ENCODE data around the gene CCNQ.

Gene CCNQ

DNA sequence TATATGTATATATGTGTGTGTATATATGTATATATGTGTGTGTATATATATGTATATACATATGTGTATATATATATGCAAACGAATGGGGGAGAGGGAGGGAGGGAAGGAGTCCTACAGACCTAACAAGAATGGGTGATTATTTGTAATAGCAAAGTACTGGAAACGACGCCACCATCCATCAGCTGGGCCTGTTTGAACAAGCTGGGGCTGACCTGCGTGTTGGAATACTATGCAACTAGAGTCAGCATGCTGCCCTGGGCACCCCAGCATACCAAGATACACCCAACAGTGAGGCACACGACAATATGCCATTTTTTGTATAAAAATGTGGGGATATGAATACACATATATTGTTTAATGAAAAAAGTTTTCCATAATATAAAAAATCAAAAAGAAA lies 21.6 kb upstream of the CCNQ start:
- H3K4me1 ChIP-seq (ENCODE audit: control insufficient read depth, low read depth, low read length): no peaks in the 10 kb centered on the region
- no peak overlapping the region for H4K8ac ChIP-seq (ENCODE audit: low read depth, low read length)
- H3K4me3 ChIP-seq (ENCODE audit: low read length): no peak overlapping the region
- no peaks in the 10 kb centered on the region for H3K27me3 ChIP-seq (ENCODE audit: insufficient read depth, low read length, poor library complexity)
- no CpG with 5 or more reads among the region's 5 CpGs for WGBS (ENCODE audit: extremely low coverage, insufficient coverage, low lambda C conversion rate)
- no peaks in the 10 kb centered on the region for H3K79me2 ChIP-seq (ENCODE audit: control insufficient read depth, insufficient read depth, low read length)
- no peak for DNase-seq
- no peak overlapping the region for H3K27ac ChIP-seq (ENCODE audit: low read depth, low read length)
- no peak overlapping the region for H3K4ac ChIP-seq (ENCODE audit: low read depth, low read length)
- H3K4me2 ChIP-seq (ENCODE audit: low read length): no peak overlapping the region
- H3K79me1 ChIP-seq (ENCODE audit: low read length): no peaks in the 10 kb centered on the region
- H2BK15ac ChIP-seq (replicated peaks; ENCODE audit: low read depth): no peak overlapping the region
- no peak overlapping the region for H3K56ac ChIP-seq (ENCODE audit: low read length)
- H2BK120ac ChIP-seq (ENCODE audit: low read depth, low read length): no peak overlapping the region
- H2BK5ac ChIP-seq (ENCODE audit: low read length): no peak overlapping the region
- H3K18ac ChIP-seq (ENCODE audit: low read length): no peak overlapping the region
- no peak overlapping the region for H3K9ac ChIP-seq (ENCODE audit: low read length)
- no peak overlapping the region for H3K23ac ChIP-seq (ENCODE audit: low read length)
- no peaks in the 10 kb centered on the region for H3K36me3 ChIP-seq (ENCODE audit: control insufficient read depth, insufficient read depth, low read length)
- H2AK5ac ChIP-seq (ENCODE audit: low read length): no peak overlapping the region
- H4K5ac ChIP-seq (ENCODE audit: low read length): no peak overlapping the region

DNA sequence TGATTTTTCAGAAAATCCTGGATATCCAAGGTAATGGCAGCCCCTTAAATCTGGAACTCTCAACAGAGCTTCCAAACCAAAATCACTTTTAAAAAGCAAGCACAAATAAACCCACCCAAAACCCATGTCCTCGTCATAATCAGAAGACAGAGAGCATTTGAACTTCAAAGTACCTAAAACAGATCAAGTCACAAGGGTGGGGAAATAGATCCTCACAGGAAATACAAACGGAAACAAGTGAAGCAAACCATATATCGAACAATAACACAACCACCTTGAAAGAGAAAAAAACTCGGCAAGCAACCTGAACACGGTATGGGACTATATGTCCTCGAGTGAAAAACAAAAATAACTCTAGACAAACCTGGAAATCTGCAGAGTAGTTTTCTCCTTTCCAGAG lies 15.9 kb upstream of the CCNQ start:
- H3K4me2 ChIP-seq (ENCODE audit: low read length): no peak overlapping the region
- H3K9ac ChIP-seq (ENCODE audit: low read length): no peak overlapping the region
- no peak overlapping the region for H3K27ac ChIP-seq (ENCODE audit: low read depth, low read length)
- no peaks in the 10 kb centered on the region for H3K27me3 ChIP-seq (ENCODE audit: insufficient read depth, low read length, poor library complexity)
- H2BK5ac ChIP-seq (ENCODE audit: low read length): no peak overlapping the region
- H2AK5ac ChIP-seq (ENCODE audit: low read length): no peak overlapping the region
- H3K36me3 ChIP-seq (ENCODE audit: control insufficient read depth, insufficient read depth, low read length): no peaks in the 10 kb centered on the region
- no peaks in the 10 kb centered on the region for H3K79me2 ChIP-seq (ENCODE audit: control insufficient read depth, insufficient read depth, low read length)
- H3K4me1 ChIP-seq (ENCODE audit: control insufficient read depth, low read depth, low read length): no peaks in the 10 kb centered on the region
- H3K18ac ChIP-seq (ENCODE audit: low read length): no peak overlapping the region
- no peak overlapping the region for H2BK120ac ChIP-seq (ENCODE audit: low read depth, low read length)
- no peak overlapping the region for H3K4me3 ChIP-seq (ENCODE audit: low read length)
- no CpG with 5 or more reads among the region's 6 CpGs for WGBS (ENCODE audit: extremely low coverage, insufficient coverage, low lambda C conversion rate)
- no peak overlapping the region for H4K8ac ChIP-seq (ENCODE audit: low read depth, low read length)
- H3K56ac ChIP-seq (ENCODE audit: low read length): no peak overlapping the region
- no peak overlapping the region for H2BK15ac ChIP-seq (replicated peaks; ENCODE audit: low read depth)
- H3K4ac ChIP-seq (ENCODE audit: low read depth, low read length): no peak overlapping the region
- no peak for DNase-seq
- H3K79me1 ChIP-seq (ENCODE audit: low read length): no peaks in the 10 kb centered on the region
- H4K5ac ChIP-seq (ENCODE audit: low read length): no peak overlapping the region
- H3K23ac ChIP-seq (ENCODE audit: low read length): no peak overlapping the region

DNA sequence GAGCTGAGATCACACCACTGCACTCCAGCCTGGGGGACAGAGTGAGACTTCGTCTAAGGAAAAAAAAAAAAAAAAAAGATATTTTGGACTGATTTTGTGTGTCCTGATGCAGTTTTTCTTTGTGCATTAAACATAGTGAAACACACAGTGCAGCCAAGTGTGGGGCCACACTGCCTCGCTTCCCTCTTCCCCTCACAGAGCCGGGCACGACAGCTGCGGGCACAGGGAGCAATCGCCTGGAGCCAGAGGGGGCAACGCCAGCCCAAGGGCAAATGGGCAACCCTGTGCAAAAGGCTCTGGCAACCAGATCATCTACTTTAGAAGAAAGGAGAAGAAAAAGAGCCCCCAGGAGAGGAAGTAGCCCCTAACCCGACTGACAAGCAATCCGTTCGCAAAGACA lies 13.5 kb upstream of the CCNQ start:
- H2AK5ac ChIP-seq (ENCODE audit: low read length): no peak overlapping the region
- no peak overlapping the region for H4K5ac ChIP-seq (ENCODE audit: low read length)
- no peak overlapping the region for H3K56ac ChIP-seq (ENCODE audit: low read length)
- H3K9ac ChIP-seq (ENCODE audit: low read length): no peak overlapping the region
- no peak overlapping the region for H3K4ac ChIP-seq (ENCODE audit: low read depth, low read length)
- no peak overlapping the region for H2BK120ac ChIP-seq (ENCODE audit: low read depth, low read length)
- H3K4me1 ChIP-seq (ENCODE audit: control insufficient read depth, low read depth, low read length): no peaks in the 10 kb centered on the region
- DNase-seq: no peak
- H3K36me3 ChIP-seq (ENCODE audit: control insufficient read depth, insufficient read depth, low read length): no peaks in the 10 kb centered on the region
- H2BK5ac ChIP-seq (ENCODE audit: low read length): no peak overlapping the region
- no peak overlapping the region for H2BK15ac ChIP-seq (replicated peaks; ENCODE audit: low read depth)
- no peaks in the 10 kb centered on the region for H3K27me3 ChIP-seq (ENCODE audit: insufficient read depth, low read length, poor library complexity)
- H3K4me3 ChIP-seq (ENCODE audit: low read length): no peak overlapping the region
- no peaks in the 10 kb centered on the region for H3K79me2 ChIP-seq (ENCODE audit: control insufficient read depth, insufficient read depth, low read length)
- WGBS (ENCODE audit: extremely low coverage, insufficient coverage, low lambda C conversion rate): no CpG with 5 or more reads among the region's 10 CpGs
- H3K27ac ChIP-seq (ENCODE audit: low read depth, low read length): no peak overlapping the region
- H4K8ac ChIP-seq (ENCODE audit: low read depth, low read length): no peak overlapping the region
- H3K4me2 ChIP-seq (ENCODE audit: low read length): no peak overlapping the region
- H3K18ac ChIP-seq (ENCODE audit: low read length): no peak overlapping the region
- no peaks in the 10 kb centered on the region for H3K79me1 ChIP-seq (ENCODE audit: low read length)
- no peak overlapping the region for H3K23ac ChIP-seq (ENCODE audit: low read length)

DNA sequence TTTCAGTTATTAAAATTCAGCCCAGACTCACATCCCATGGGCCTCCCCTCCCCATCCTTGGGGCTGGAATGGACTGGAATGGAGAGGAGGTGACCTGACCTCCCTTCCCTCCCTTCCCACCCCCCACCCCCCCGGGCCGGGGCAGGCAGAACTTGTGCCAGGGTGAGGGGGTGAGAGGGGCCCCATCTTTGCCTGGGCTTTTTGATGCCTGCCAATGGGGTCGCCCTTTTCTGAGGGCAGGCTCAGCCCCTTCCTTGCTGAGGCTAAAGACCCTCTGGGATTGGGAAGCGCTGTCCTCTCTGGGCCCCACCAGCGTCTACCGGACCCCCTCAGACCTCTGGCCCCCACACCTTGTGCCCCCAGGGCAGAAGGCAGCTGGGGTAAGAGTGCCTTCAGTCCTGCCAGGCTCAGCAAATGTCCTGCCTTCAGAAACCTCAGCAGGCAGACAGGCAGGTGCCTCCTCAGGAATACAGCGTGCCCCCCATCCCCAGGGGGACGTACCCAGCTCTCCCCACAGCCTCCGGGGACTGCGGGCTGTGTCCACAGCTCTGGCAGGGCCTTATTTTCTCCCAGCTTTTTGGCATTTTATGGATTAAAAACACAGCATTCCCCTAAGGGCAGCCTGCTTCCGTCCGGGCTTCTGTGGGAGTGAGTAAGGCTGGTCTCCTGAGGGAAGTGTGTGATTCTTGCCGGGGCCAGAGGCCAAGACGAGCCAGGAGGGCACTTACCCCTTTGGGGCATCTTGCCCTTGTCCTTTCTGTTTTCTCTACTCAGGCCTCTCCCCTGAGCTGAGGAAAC lies 12.6 kb upstream of the CCNQ start:
- no peak overlapping the region for H3K18ac ChIP-seq (ENCODE audit: low read length)
- no peak overlapping the region for H3K56ac ChIP-seq (ENCODE audit: low read length)
- DNase-seq: no peak
- H3K4me2 ChIP-seq (ENCODE audit: low read length): no peak overlapping the region
- no peak overlapping the region for H3K23ac ChIP-seq (ENCODE audit: low read length)
- H2AK5ac ChIP-seq (ENCODE audit: low read length): no peak overlapping the region
- H3K27me3 ChIP-seq (ENCODE audit: insufficient read depth, low read length, poor library complexity): no peaks in the 10 kb centered on the region
- H3K4me3 ChIP-seq (ENCODE audit: low read length): no peak overlapping the region
- no peak overlapping the region for H2BK120ac ChIP-seq (ENCODE audit: low read depth, low read length)
- H3K4me1 ChIP-seq (ENCODE audit: control insufficient read depth, low read depth, low read length): no peaks in the 10 kb centered on the region
- no peak overlapping the region for H2BK5ac ChIP-seq (ENCODE audit: low read length)
- H2BK15ac ChIP-seq (replicated peaks; ENCODE audit: low read depth): no peak overlapping the region
- no CpG with 5 or more reads among the region's 14 CpGs for WGBS (ENCODE audit: extremely low coverage, insufficient coverage, low lambda C conversion rate)
- no peak overlapping the region for H3K4ac ChIP-seq (ENCODE audit: low read depth, low read length)
- H4K8ac ChIP-seq (ENCODE audit: low read depth, low read length): no peak overlapping the region
- no peak overlapping the region for H3K9ac ChIP-seq (ENCODE audit: low read length)
- H3K36me3 ChIP-seq (ENCODE audit: control insufficient read depth, insufficient read depth, low read length): no peaks in the 10 kb centered on the region
- no peak overlapping the region for H3K27ac ChIP-seq (ENCODE audit: low read depth, low read length)
- no peak overlapping the region for H4K5ac ChIP-seq (ENCODE audit: low read length)
- no peaks in the 10 kb centered on the region for H3K79me2 ChIP-seq (ENCODE audit: control insufficient read depth, insufficient read depth, low read length)
- H3K79me1 ChIP-seq (ENCODE audit: low read length): no peaks in the 10 kb centered on the region

DNA sequence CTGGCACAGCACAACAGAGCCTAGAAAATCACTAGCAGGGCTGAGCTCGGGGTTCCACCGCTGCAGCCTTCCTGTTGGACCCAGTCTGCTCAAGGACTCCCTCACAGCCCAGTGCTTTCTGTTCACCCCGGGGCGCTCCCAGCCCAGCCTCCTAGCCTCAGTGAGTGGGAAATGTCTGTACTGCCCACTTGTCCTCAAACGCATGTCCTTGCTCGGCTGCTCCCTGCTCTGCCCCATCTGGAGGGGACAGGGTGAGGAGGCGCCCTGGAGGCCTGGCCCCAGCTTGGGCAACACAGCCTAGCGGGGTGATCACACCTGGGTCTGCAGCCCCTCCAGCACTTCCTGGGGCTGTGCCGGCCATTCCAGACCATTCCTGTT lies 11.9 kb upstream of the CCNQ start:
- Histone ChIP-seq H3K9ac (ENCODE audit: low read length) (no peak overlapping the region), H3K79me1 (ENCODE audit: low read length) (no peaks in the 10 kb centered on the region), H4K5ac (ENCODE audit: low read length) (no peak overlapping the region), H3K18ac (ENCODE audit: low read length) (no peak overlapping the region), H2AK5ac (ENCODE audit: low read length) (no peak overlapping the region), H2BK120ac (ENCODE audit: low read depth, low read length) (no peak overlapping the region), H2BK15ac (replicated peaks; ENCODE audit: low read depth) (no peak overlapping the region), H3K56ac (ENCODE audit: low read length) (no peak overlapping the region), H4K8ac (ENCODE audit: low read depth, low read length) (no peak overlapping the region), H3K79me2 (ENCODE audit: control insufficient read depth, insufficient read depth, low read length) (no peaks in the 10 kb centered on the region), H3K23ac (ENCODE audit: low read length) (no peak overlapping the region), H3K4me1 (ENCODE audit: control insufficient read depth, low read depth, low read length) (no peaks in the 10 kb centered on the region), H3K4me3 (ENCODE audit: low read length) (no peak overlapping the region), H3K4ac (ENCODE audit: low read depth, low read length) (no peak overlapping the region), H3K36me3 (ENCODE audit: control insufficient read depth, insufficient read depth, low read length) (no peaks in the 10 kb centered on the region), H3K4me2 (ENCODE audit: low read length) (no peak overlapping the region), H3K27me3 (ENCODE audit: insufficient read depth, low read length, poor library complexity) (no peaks in the 10 kb centered on the region), H3K27ac (ENCODE audit: low read depth, low read length) (no peak overlapping the region), H2BK5ac (ENCODE audit: low read length) (no peak overlapping the region)
- no CpG with 5 or more reads among the region's 9 CpGs for WGBS (ENCODE audit: extremely low coverage, insufficient coverage, low lambda C conversion rate)
- DNase-seq: no peak

All from mesendoderm (in vitro differentiated cells).